ENCODE results near the gene VEZF1.

GRCh38 chr17:57957120-57957850 is 30.8 kb downstream of the VEZF1 start:
- TF ChIP-seq EZH2 (IDR thresholded peaks at IDR 0.05; ENCODE audit: insufficient read depth, low read length) = no peak
- TF ChIP-seq, protein P1, sequence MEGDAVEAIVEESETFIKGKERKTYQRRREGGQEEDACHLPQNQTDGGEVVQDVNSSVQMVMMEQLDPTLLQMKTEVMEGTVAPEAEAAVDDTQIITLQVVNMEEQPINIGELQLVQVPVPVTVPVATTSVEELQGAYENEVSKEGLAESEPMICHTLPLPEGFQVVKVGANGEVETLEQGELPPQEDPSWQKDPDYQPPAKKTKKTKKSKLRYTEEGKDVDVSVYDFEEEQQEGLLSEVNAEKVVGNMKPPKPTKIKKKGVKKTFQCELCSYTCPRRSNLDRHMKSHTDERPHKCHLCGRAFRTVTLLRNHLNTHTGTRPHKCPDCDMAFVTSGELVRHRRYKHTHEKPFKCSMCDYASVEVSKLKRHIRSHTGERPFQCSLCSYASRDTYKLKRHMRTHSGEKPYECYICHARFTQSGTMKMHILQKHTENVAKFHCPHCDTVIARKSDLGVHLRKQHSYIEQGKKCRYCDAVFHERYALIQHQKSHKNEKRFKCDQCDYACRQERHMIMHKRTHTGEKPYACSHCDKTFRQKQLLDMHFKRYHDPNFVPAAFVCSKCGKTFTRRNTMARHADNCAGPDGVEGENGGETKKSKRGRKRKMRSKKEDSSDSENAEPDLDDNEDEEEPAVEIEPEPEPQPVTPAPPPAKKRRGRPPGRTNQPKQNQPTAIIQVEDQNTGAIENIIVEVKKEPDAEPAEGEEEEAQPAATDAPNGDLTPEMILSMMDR (IDR thresholded peaks at IDR 0.05; ENCODE audit: insufficient read depth, low read depth, low read length) = no peak
